Right lobe of liver (tissue), 6 donors: ENCODE measurements around the gene CD8A. TPM values are rescaled to one million over a fixed set of nuclear protein-coding genes. Genes with fewer than 3 reads are reported as not detected.

ENCODE experiments used
- ATAC-seq, 4 donors: fragments of 200-7000 bp; cut with Tn5 transposase; one replicate each; pipeline ENCODE4 v1.9.1; 2020; ENCODE audit warnings: mild to moderate bottlenecking in 4 of 4, moderate library complexity in 4 of 4
- DNase-seq, 3 donors: peaks; one replicate each; pipeline ENCODE4 v3.0.0-alpha.2; 2020
- H3K27ac ChIP-seq, 3 donors: fragments of 200-600 bp; one replicate each; pipeline ENCODE4 v1.8.0; 2022
- H3K27me3 ChIP-seq, 2 donors: fragments of 200-600 bp; one replicate each; pipeline ENCODE4 v1.8.0; 2022
- H3K36me3 ChIP-seq, 4 donors: fragments of 200-600 bp; sonication (generic) in 1 of 4; one replicate each; pipeline versions ENCODE4 v1.5.1 to v1.8.0; 2017 to 2022; ENCODE audit warnings: control low read depth in 1 of 4
- H3K4me1 ChIP-seq, 4 donors: fragments of 200-600 bp; sonication (generic) in 1 of 4; one replicate each; pipeline versions ENCODE4 v1.5.1 to v1.8.0; 2017 to 2022; ENCODE audit warnings: control low read depth in 1 of 4
- H3K4me3 ChIP-seq, 3 donors: fragments of 200-600 bp; one replicate each; pipeline ENCODE4 v1.8.0; 2022
- H3K9me3 ChIP-seq, 4 donors: fragments of 200-600 bp; sonication (generic) in 1 of 4; one replicate each; pipeline versions ENCODE4 v1.5.1 to v1.8.0; 2017 to 2022; ENCODE audit warnings: control low read depth in 1 of 4
- CTCF ChIP-seq, 4 donors: fragments of 200-600 bp in 3 of 4; fragments of 450-650 bp in 1 of 4; IDR thresholded peaks; one replicate each; pipeline versions ENCODE4 v1.5.1 to v1.8.0; 2016 to 2022; ENCODE audit warnings: antibody characterized with exemption in 4 of 4, mild to moderate bottlenecking in 2 of 4
- POLR2A ChIP-seq: fragments of 450-650 bp; IDR thresholded peaks from one replicate; pipeline ENCODE4 v1.6.1; 2017; ENCODE audit warnings: antibody characterized with exemption, mild to moderate bottlenecking
- WGBS: methylation state at CpG from one replicate; pipeline ENCODE4 v1.1.6; 2018; ENCODE audit warnings: low coverage, low lambda C conversion rate; ENCODE audit not compliant: insufficient coverage; ENCODE audit errors: missing lambda C conversion rate; 5-methylcytosine and 5-hydroxymethylcytosine counted together
- intact Hi-C, 2 donors: fragments of 100-400 bp; cut with DNase I; formaldehyde crosslinking; loops; one replicate each; pipeline versions ENCODE4 v1.11.2 to v1.14.1; 2022
- total RNA-seq, 6 experiments: library from RNA; depleted of rRNA in 2 of 6; stranded (reverse); fragments of >200 nt in 2 of 6; fragmentation: NEBNext Ultra II Directional in 3 of 6; extraction: Animal tissue kit (Norgen Biotek cat#: 25700) in 3 of 6; gene quantifications; one replicate each; pipeline versions ENCODE4 v1.1.0 to v1.2.4, GENCODE V29; 2016 to 2023
- donor health status: DM: no; HTN: yes; CAD: no.
- donor health status: DM: no; HTN: no; CAD: no.
- donor health status: DM: no; HTN: no; CAD: no.
- donor health status: DM: no; HTN: yes; CAD: no.
- donor health status: DM: no; HTN: yes; CAD: no.

CD8A gene
- total RNA-seq, 6 experiments from 2014 or later, result 0.26 to 1.1 (median 0.61) TPM

GRCh38 chr2:86770816-86771301 is 19.9 kb downstream of the CD8A start:
- peaks cover 0 to 82% (median 11%) of the 10 kb centered on the region in 4 donors for H3K36me3 ChIP-seq
- ATAC-seq, result no peak
- H3K4me3 ChIP-seq, result no peak overlapping the region
- no peaks in the 10 kb centered on the region for H3K4me1 ChIP-seq
- no peak overlapping the region for H3K27ac ChIP-seq
- intact Hi-C loops, result no loop called here
- H3K27me3 ChIP-seq, result no peaks in the 10 kb centered on the region
- TF ChIP-seq CTCF (IDR thresholded peaks at IDR 0.05) (no peak), POLR2A (no peak)
- DNase-seq, result no peak
- WGBS, result 92% methylated on average over 6 of the region's 6 CpGs
- no peaks in the 10 kb centered on the region for H3K9me3 ChIP-seq

- no peak for ATAC-seq
- no peak for DNase-seq
- TF ChIP-seq POLR2A, result no peak
- TF ChIP-seq CTCF (IDR thresholded peaks at IDR 0.05), result no peak
- H3K36me3 ChIP-seq, result peaks cover 0 to 84% (median 13%) of the 10 kb centered on the region in 4 donors
- no peaks in the 10 kb centered on the region for H3K27me3 ChIP-seq
- H3K4me1 ChIP-seq, result no peaks in the 10 kb centered on the region
- H3K27ac ChIP-seq, result no peak overlapping the region
- intact Hi-C loops, result no loop called here
- 89% methylated on average over 4 of the region's 4 CpGs for WGBS
- H3K9me3 ChIP-seq, result no peaks in the 10 kb centered on the region
- H3K4me3 ChIP-seq, result no peak overlapping the region
Observed at GRCh38 chr2:86769838-86770237, 20.9 kb downstream of the CD8A start.

GRCh38 chr2:86768189-86768949 is 22.3 kb downstream of the CD8A start:
- H3K27ac ChIP-seq, result no peak overlapping the region
- intact Hi-C loops, result no loop called here
- no peaks in the 10 kb centered on the region for H3K27me3 ChIP-seq
- no peaks in the 10 kb centered on the region for H3K4me1 ChIP-seq
- H3K36me3 ChIP-seq, result peaks cover 0 to 70% (median 13%) of the 10 kb centered on the region in 4 donors
- DNase-seq (no peak), ATAC-seq (peak in 1 of 4 donors; percentile 42)
- TF ChIP-seq CTCF (IDR thresholded peaks at IDR 0.05) (no peak), POLR2A (no peak)
- H3K9me3 ChIP-seq, result no peaks in the 10 kb centered on the region
- 87% methylated on average over 5 of the region's 5 CpGs for WGBS
- H3K4me3 ChIP-seq, result no peak overlapping the region

- no peaks in the 10 kb centered on the region for H3K4me1 ChIP-seq
- no peaks in the 10 kb centered on the region for H3K27me3 ChIP-seq
- no peak overlapping the region for H3K27ac ChIP-seq
- H3K9me3 ChIP-seq, result no peaks in the 10 kb centered on the region
- no peak for TF ChIP-seq POLR2A
- no peak for TF ChIP-seq CTCF (IDR thresholded peaks at IDR 0.05)
- peaks cover 0 to 40% (median 7%) of the 10 kb centered on the region in 4 donors for H3K36me3 ChIP-seq
- peak in 3 of 4 donors; percentile 33 to 42 (median 34) for ATAC-seq
- H3K4me3 ChIP-seq, result no peak overlapping the region
- 0% methylated on average over 1 of the region's 1 CpG for WGBS
- intact Hi-C loops, result no loop called here
- no peak for DNase-seq
Observed at GRCh38 chr2:86765310-86765695, 25.4 kb downstream of the CD8A start.
